ENCODE data around the gene ATRNL1.

Gene ATRNL1

GRCh38 chr10:115941361-115941771 lies 848.2 kb downstream of the ATRNL1 start:
- Histone ChIP-seq H4K20me1 (ENCODE audit: insufficient read depth, low read length) (no peaks in the 10 kb centered on the region), H3K36me3 (ENCODE audit: insufficient read depth, low read length) (no peaks in the 10 kb centered on the region), H3K4me1 (ENCODE audit: insufficient read depth, low read length) (no peaks in the 10 kb centered on the region), H3K79me2 (ENCODE audit: insufficient read depth, low read length) (no peaks in the 10 kb centered on the region), H3K27ac (ENCODE audit: low read length) (no peak overlapping the region), H3K9ac (ENCODE audit: low read depth, low read length) (no peak overlapping the region), H3K4me3 (ENCODE audit: low read depth in 1 of 2, low read length in 2 of 2) (no peak overlapping the region), H3K4me2 (ENCODE audit: insufficient read depth, low read length) (no peak overlapping the region), H3K27me3 (ENCODE audit: insufficient read depth, low read length, poor library complexity) (no peaks in the 10 kb centered on the region), H3K9me3 (ENCODE audit: insufficient read depth, low read length, severe bottlenecking) (no peaks in the 10 kb centered on the region), H2AFZ (ENCODE audit: low read depth, low read length) (no peak overlapping the region)
- no peak for DNase-seq
- ATAC-seq (ENCODE audit: insufficient read depth, low read depth), result no peak
- TF ChIP-seq EZH2 (IDR thresholded peaks at IDR 0.05; ENCODE audit: borderline replicate concordance, low read depth, low read length, severe bottlenecking), result no peak
- TF ChIP-seq, protein P1, sequence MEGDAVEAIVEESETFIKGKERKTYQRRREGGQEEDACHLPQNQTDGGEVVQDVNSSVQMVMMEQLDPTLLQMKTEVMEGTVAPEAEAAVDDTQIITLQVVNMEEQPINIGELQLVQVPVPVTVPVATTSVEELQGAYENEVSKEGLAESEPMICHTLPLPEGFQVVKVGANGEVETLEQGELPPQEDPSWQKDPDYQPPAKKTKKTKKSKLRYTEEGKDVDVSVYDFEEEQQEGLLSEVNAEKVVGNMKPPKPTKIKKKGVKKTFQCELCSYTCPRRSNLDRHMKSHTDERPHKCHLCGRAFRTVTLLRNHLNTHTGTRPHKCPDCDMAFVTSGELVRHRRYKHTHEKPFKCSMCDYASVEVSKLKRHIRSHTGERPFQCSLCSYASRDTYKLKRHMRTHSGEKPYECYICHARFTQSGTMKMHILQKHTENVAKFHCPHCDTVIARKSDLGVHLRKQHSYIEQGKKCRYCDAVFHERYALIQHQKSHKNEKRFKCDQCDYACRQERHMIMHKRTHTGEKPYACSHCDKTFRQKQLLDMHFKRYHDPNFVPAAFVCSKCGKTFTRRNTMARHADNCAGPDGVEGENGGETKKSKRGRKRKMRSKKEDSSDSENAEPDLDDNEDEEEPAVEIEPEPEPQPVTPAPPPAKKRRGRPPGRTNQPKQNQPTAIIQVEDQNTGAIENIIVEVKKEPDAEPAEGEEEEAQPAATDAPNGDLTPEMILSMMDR (IDR thresholded peaks at IDR 0.05; ENCODE audit: borderline replicate concordance, extremely low read depth, low read length, poor library complexity, severe bottlenecking), result no peak

DNA sequence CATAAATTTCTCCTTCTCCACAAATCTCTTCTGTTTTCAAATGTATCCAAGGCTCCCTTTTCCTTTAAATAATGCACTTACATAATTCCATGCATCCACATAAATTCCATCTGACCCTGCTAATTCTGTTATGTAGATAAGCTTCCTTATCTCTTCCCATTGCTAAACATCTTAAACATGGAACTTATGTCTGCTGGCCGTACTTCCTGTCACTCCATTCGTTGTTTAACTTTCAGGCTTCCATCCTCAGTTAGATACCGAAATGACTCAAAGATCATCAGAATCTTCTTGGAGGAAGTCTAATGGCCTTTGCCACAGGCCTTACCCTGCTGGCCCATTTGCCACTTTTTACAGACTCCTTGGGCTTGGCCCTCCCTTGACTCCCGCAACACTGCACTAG lies 848.9 kb downstream of the ATRNL1 start:
- H2AFZ ChIP-seq (ENCODE audit: low read depth, low read length), result no peak overlapping the region
- H4K20me1 ChIP-seq (ENCODE audit: insufficient read depth, low read length), result no peaks in the 10 kb centered on the region
- H3K4me1 ChIP-seq (ENCODE audit: insufficient read depth, low read length), result no peaks in the 10 kb centered on the region
- no peak overlapping the region for H3K4me3 ChIP-seq (ENCODE audit: low read depth in 1 of 2, low read length in 2 of 2)
- ATAC-seq (ENCODE audit: insufficient read depth, low read depth), result no peak
- H3K9ac ChIP-seq (ENCODE audit: low read depth, low read length), result no peak overlapping the region
- H3K9me3 ChIP-seq (ENCODE audit: insufficient read depth, low read length, severe bottlenecking), result no peaks in the 10 kb centered on the region
- H3K27me3 ChIP-seq (ENCODE audit: insufficient read depth, low read length, poor library complexity), result no peaks in the 10 kb centered on the region
- TF ChIP-seq, protein P1 (IDR thresholded peaks at IDR 0.05; ENCODE audit: borderline replicate concordance, extremely low read depth, low read length, poor library complexity, severe bottlenecking), result no peak
- TF ChIP-seq EZH2 (IDR thresholded peaks at IDR 0.05; ENCODE audit: borderline replicate concordance, low read depth, low read length, severe bottlenecking), result no peak
- H3K4me2 ChIP-seq (ENCODE audit: insufficient read depth, low read length), result no peak overlapping the region
- H3K27ac ChIP-seq (ENCODE audit: low read length), result no peak overlapping the region
- no peak for DNase-seq
- no peaks in the 10 kb centered on the region for H3K79me2 ChIP-seq (ENCODE audit: insufficient read depth, low read length)
- no peaks in the 10 kb centered on the region for H3K36me3 ChIP-seq (ENCODE audit: insufficient read depth, low read length)

- Histone ChIP-seq H3K4me1 (ENCODE audit: insufficient read depth, low read length) (no peaks in the 10 kb centered on the region), H4K20me1 (ENCODE audit: insufficient read depth, low read length) (no peaks in the 10 kb centered on the region), H3K79me2 (ENCODE audit: insufficient read depth, low read length) (no peaks in the 10 kb centered on the region), H3K27ac (ENCODE audit: low read length) (no peak overlapping the region), H3K4me3 (ENCODE audit: low read depth in 1 of 2, low read length in 2 of 2) (no peak overlapping the region), H3K9me3 (ENCODE audit: insufficient read depth, low read length, severe bottlenecking) (no peaks in the 10 kb centered on the region), H2AFZ (ENCODE audit: low read depth, low read length) (no peak overlapping the region), H3K27me3 (ENCODE audit: insufficient read depth, low read length, poor library complexity) (no peaks in the 10 kb centered on the region), H3K4me2 (ENCODE audit: insufficient read depth, low read length) (no peak overlapping the region), H3K36me3 (ENCODE audit: insufficient read depth, low read length) (no peaks in the 10 kb centered on the region), H3K9ac (ENCODE audit: low read depth, low read length) (no peak overlapping the region)
- no peak for DNase-seq
- TF ChIP-seq, protein P1 (IDR thresholded peaks at IDR 0.05; ENCODE audit: borderline replicate concordance, extremely low read depth, low read length, poor library complexity, severe bottlenecking), result no peak
- no peak for TF ChIP-seq EZH2 (IDR thresholded peaks at IDR 0.05; ENCODE audit: borderline replicate concordance, low read depth, low read length, severe bottlenecking)
- ATAC-seq (ENCODE audit: insufficient read depth, low read depth), result no peak
Measured at GRCh38 chr10:115944538-115944937, 851.4 kb downstream of the ATRNL1 start.
